Stimulated activated CD8-positive, alpha-beta memory T cell treated with anti-CD3 and anti-CD28 coated beads, Interleukin-4, amount 100 ng/mL, for 24 hours (primary cell): ENCODE measurements around the gene ZHX3.

Experiments used
- DNase-seq: peaks from one replicate; pipeline ENCODE4 v3.0.0-alpha.2; 2020; ENCODE audit warnings: low read depth

ZHX3 gene

DNA sequence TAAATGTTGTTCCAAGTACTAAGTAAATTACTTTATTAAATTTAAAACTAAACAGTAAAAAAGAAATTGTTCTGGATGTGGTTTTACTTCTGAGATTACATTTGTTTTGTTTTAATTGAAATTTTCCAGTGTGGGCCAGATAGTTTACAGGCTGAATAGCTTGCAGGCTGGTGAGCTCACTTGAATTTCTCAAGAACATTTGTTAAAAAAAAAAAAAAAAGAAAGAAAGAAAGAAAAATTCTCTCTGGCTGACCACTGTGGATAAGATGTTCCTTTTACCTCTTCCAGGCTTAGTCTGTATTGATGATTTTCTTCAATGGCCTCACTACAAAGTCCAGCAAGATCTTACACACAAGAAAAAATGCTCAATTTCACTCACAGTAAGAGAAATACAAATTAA lies 94.8 kb downstream of the ZHX3 start:
- no peak for DNase-seq

DNA sequence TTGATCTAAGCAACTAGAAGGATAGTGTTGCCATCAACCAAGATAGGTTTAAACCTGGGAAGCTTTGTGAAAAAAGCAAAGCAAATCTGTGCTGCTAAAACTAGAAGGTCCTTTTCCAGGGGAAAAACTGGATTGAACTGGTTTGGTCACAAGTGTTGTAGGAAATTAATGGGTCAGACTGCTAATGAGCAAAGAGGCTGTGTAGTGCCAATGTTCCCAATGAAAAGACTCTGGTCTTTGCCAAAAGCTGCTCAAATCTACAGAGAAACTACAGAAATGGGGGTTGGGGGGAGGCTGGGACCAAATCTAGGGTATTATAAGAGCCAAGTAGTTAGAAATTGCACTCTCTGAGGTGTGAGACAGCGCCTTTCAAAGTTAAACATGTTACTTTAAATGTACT lies 95.2 kb downstream of the ZHX3 start:
- no peak for DNase-seq

DNA sequence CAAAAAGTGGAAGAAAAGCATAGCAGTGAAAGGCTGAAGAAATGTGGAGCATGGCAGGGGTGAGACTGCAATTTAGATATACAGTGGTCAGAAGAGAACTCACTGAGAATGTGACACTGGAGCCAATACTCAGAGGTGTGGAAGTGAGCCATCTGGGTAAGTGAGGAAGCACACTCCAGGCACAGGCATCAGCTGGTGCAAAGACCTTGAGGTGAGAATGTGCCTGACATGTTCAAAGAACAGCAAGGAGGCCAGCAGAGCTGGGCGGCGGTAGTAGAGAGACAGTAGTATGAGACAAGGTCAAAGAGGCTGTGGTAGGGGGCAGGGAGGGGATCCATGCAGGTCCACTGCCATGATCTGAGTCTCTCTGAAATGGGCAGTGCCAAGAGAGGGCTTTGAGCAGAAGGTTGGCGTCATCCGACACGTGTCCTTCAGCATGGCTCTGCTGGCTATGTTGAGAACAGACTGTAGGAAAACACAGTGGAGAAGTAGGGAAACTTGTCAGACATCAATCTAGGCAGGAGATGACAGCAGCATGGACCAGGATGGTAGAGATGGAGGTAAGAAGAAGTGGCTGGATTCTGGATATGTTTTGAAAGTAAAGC lies 95.8 kb downstream of the ZHX3 start:
- DNase-seq: no peak

DNA sequence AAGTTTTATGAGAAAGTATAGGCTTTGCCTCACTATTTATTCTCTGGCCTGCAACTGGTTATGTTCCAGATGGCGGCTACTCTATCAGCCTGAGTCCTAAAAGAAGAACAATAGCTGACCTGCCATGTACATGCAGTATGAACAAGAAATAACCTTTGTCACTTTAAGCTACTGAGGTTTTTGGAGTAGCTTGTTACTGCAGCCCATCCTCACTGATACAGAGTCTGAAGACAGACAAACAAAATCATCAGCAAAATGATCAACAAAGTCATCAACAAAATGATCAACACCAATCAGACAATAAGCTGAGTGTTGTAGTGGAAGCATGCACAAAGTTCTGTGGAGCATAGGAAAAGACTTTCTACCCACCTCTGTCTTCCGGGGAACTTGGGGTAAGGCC lies 97.7 kb downstream of the ZHX3 start:
- DNase-seq: no peak

DNA sequence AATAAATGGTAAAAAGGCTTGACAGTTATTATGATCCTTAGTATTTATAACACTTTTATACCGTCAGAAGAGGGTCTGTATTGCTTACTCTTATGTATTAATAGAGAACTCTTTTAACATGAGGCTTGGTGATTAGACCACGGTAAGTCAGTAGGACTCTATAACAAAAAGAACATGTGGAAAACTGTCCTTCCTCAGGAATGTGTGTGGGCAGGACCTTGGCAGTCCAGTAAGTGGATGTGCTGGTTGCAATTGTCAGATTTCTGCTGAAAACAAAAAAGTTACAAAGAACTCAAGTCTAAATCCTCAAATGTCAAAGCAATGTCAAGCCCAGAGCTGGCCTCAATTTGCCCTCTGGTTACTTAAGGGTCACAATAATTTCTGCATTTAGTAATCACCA lies 99.1 kb downstream of the ZHX3 start:
- no peak for DNase-seq

DNA sequence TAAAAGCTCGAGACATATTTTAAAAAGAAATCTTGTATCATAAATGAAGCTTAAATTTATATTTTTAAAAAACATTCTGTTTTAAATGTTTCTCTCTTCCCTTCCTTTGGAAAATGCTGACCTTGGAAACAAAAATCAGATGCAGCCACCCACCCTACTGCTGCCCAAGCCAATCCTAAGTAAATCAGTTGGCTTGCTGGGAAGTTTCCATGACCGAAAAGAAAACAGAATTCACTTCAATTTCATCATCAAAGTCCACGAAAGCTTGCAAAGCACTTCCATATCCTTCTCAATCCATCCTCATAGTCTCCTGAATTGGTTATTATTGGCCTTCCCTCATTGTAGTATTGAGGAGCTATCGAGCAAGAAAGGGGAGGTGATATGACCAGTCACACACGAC lies 100.1 kb downstream of the ZHX3 start:
- DNase-seq: no peak

DNA sequence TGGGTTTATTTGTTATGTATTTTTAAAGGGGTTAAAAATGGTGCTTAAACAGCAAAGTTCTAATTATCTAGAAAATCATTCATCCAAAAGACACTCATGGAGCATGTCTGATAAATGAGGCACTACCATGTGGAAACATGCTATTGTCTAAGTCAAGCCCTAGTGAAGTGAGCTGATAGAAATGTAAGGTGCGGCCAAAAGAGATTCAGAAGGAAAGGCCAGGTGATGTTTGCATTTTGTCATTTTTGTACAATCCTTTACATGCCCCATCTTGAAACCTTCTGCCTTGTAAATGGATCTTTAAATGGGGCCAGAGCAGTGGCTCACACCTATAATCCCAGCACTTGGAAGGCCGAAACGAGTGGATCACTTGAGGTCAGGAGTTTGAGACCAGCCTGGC lies 102.9 kb downstream of the ZHX3 start:
- no peak for DNase-seq

DNA sequence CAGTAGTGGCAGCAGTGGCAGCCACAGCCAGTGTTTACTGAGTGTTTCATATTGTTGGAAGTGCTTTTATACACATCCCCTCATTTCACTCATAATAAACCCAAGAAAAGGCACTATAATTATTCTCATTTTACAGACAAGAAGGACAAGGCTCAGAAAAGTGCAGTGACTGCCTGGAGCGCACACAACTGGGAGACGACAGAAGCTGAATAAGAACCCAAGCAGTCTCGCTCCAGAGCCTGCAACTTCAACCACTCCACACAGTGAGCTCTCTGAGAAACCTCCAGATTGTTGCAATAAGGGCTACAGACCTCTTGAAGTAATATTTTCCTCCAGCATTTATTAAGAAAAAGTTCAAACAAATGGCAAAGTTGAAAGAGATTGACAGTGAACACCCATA lies 103.3 kb downstream of the ZHX3 start:
- DNase-seq: no peak

DNA sequence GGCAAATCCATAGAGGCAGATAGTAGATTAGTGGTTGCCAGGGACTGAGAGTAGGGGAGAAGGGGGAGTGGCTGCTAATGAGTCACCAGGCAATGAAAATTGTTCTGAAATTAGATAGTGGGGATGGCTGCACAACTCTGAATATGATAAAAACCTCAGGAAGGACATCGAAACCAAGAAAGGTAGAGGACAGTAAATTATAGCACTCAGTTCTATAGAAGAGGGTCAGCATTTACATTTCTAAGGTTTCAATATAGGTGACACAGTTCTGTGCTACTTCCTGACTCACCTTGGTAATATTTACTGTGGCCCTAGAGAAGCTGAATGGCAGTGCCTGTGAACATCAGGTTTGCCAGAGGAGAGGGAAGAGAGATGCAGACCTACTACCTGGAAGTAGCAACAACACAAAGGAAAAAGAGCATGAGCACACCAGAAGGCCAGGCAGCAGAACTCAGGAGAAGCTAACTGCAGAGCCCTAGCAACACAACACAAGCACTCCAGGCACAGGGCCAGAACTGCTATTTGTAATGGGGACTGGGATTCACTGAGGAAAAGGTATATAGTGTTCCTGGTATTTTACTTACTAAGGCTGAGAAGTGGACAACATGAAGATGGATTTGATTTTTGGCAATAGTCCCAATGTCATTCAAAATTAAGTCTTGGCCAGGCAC lies 104.2 kb downstream of the ZHX3 start:
- no peak for DNase-seq

DNA sequence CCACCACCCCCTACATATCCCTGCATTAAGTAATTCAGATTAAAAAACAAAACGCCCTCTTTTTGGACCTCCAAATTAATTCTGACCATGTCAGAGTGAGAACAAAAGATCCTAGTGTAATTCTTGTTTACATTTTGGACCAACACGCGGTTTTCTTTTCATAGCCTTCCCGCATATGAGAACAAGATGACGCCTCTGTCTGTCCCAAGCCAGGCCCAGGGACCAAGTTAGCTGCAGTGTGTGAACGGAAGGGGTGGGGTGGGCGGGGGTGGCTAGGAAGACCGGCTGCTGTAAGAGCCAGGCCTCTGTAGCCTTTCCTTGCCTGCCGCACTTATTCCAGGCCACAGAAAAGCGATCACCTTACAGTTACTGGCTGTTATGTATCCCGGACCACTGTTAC lies 112.2 kb downstream of the ZHX3 start:
- no peak for DNase-seq

DNA sequence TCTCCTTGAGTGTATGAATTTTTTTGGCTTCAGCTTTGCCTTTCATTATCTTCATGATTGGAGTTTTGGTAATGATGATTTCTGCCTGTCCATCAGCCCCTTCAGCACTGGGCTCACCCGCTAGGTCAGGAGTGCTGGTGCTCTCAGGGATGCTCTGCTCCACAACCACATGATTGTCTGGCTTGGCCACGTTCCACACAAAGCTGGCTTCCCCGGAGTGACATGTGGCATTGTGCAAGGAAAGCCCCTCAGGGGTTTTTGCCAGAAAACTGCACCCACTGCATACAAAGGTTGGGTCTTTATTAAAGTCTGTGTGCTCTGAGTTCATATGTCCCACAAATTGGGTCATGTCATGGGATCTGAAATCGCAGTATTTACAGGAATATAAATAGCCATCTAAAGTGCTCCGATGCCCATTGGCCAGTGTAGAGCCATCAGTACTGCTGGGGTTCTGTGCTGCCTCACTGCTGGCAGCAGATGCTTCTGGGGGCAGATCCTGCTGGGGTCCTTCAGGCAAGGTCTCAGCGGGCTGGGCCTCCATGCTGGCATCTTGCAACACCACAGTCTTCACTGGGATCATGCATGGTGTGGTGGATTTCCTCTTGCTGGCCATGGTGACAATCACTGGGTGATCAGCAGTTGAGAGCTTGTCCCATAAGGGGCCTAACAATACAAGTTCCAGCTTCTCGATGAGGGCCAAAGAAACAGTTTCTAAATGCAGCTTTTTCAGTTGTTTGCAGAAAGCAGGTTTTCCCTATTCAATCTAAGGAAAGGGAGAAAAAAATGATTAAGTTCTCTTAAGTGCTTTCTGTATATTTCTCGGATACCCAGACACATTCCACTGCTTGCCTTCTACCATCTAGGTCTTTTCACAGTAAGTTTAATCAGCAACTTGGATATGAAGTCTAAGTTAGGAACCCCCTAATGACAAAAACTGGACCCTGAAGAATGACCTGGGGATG lies 112.9 kb downstream of the ZHX3 start:
- DNase-seq: no peak

DNA sequence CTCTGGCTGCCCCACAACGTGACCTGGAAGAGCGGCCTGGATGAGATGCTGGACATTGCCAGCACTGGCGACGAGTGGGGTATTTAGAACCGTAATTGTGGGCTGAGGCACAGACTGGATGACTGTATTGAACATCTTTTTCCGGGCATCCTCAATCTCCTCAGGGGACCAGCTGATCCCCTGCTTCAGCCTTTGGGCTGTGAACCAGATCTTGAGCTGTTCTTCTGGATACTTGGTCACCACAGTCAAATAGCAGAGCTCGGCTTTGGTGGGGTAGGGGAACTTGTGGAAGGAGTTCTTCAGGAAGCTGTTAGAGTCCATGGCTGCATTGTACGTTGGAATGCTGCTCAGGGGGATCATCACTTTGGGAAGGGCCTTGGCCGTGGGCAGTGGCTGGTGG lies 113.9 kb downstream of the ZHX3 start:
- DNase-seq: no peak

DNA sequence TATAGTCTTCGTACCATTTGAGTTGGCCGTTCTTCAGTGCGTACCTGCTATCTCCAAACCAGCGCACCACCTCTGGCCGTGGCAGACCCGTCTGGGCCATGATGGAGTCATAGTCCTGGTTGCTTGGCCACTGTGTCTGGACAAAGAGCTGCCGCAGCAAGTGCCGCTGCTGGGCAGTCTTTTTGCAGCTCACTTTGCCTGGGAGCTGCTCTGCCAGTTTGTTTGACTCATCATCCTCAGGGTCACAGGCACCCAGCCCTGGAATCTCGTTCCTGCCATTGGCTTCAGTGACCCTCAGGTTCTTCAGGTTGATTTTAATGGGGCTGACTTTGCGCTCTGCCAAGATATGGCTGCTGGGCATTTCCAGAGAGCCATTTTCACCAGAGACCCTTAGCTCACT lies 115.1 kb downstream of the ZHX3 start:
- DNase-seq: no peak

DNA sequence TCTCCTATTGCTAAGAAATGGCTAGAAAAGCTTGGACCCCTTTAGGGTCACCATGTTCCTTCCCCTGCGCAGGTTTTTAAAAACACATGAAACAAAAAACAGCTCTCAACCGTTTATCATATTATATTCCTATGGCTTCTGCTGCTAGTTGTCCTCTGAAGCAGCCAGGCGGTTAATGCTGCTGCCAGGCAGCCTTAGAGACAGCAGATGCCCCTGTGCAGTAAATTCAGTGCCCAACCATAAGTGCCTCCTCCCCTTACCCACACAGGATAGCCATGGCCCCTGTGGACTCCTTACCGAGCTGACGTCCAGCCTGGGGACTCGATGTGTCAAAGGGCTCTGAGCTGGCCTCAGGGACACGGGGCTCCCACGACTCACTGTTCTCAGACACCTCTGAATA lies 115.8 kb downstream of the ZHX3 start:
- no peak for DNase-seq

DNA sequence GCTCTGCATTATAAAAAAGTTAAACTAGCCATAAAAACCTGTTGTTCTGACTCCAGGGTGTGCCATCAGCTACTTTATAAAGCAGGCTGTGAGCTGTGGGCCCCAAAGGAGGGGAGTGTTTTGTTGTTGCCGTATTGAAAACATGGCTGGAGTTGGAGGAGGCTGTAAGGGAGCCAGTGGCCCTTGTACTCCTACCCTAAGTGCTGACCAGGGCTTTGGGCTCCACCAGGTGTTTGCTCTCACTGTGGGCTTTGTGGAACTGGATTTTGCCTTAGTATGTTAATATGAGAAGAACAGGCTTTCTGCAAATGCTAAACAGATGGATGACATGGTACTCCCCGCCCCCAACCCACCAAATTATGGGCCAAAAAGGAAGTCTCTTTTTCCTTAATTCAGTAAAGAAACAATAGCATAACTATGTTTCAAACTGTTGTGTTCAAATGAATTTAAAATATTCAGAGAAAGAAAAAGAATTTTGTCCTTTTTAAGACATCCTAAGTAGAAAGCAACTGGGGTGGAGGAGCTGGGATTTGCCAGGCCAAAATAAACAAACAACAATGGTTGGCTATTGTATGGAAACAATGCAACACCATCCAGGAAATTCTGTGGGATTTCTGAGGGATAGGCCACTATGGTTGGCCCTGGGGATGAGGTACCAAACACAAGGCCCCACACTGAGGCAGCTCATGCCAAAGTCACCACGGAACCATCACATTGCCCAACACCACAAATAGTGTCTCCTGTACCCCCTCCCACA lies 116.9 kb downstream of the ZHX3 start:
- no peak for DNase-seq

DNA sequence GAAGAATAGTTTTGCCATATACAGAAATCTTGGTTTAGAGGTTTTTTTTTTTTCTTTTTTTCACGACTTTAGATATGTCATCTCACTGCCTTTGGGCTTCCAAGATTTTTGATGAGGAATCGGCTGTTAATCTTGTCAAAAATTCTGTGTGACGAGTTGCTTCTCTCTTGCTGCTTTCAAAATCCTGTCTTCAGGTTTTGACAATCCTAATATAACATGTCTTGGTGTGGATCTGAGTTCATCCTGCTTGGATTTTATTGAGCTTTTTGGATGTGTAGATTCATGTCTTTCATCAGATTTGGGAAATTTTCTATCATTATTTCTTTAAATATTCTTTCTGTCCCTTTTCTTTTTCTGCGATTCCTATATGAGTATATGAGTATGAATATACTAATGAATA lies 119.1 kb downstream of the ZHX3 start:
- no peak for DNase-seq

DNA sequence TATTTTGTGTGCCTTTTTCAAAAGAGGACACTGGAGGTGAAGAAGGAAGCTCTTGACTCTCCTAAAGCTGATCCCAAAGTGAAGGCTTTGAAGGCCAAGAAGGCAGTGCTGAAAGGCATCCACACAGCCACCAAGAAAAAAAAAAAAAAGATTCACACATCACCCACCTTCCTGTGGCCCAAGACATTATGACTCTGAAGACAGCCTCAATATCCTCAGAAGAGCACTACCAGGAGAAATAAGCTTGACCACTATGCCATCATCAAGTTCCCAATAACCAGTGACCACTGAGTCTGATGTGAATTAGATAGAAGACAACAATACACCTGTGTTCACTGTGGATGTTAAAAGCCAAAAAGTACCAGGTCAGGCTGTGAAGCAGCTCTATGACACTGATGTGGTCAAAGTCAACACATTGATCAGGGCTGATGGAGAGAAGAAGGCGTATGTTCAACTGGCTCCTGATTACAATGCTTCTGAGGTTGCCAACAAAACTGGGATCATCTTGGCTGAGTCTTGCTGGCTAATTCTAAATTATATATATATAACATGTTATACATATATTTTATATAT lies 120.8 kb downstream of the ZHX3 start:
- DNase-seq: no peak

DNA sequence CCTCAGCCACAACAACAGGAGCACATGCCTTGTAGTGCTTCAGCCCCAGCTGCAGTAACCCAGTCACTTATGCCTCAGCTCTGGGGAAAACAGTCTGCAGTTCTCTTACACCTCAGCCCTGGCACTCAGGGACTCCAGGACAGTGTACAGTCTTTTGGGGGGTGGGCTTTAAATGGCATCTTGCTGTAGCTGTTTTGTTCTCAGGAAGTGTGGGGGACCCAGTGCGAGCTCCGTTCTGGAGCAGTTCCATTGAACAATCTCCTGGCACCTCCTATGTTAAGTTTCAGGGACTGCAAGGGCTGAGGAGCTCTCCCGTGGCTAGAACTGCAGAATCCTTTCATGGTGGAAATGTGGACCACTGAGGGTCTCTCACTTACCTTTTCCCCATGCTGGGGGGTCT lies 125.0 kb downstream of the ZHX3 start:
- DNase-seq: no peak

DNA sequence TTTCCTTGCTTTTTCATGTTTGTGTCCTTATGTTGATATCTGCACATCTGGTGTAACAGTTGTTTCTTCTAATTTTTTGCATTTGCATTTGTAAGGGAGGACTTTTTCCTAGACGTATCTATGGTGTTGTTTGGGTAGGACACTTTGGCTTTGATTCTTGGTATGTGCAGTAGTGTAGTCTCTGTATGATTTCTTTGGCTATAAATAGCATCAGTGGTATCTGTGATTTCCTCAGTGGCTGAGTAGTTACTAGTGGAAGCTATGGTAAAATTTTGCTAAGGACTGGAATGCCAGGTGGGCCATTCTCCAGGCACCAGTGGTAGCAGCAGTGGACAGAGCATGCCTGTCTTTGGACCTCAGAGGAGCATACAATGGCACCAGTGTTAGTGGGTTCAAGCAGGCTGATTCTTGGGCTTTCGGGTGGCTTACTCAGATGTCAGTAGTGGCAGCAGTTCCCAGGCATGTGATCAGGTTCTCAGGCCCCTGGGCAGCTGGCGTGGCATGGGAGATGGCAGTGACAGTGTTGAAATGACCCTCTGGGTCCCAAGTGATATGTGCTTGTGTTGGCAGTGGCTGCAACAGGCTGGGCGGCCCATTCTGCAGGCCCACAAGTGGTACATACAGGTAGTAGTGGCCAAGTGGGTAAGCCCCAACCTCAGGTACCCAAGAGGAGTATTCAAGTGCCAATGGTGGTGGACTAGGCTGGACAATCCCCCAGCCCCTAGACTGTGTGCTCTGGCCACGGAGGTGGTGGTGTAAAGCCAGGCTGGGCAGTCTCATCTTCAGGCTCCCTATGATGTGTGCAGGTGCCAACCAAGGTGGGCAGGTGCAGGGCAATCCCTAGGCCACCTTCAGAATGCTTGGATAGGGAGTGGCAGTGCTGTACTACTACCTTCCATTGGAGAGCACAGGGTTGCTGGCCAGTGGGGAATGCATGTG lies 125.7 kb downstream of the ZHX3 start:
- DNase-seq: no peak

DNA sequence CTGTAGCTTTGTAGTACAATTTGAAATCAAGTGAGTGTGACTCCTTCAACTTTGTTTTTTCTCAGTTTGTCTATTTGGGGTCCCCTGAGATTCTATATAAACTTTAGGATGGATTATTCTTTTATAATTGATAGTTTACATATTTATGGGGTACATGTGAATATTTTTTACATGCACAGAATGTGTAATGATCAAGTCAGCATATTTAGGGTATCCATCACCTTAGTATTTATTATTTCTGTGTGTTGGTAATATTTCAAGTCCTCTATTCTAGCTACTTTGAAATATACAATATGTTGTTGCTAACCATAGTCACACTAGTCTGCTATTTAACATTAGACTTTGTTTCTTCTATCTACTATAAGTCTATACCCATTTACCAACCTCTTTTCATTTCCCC lies 129.9 kb downstream of the ZHX3 start:
- no peak for DNase-seq
